Subcutaneous abdominal adipose tissue (tissue), 5 donors: ENCODE data around the gene TLX2.

Experiments
- H3K27ac ChIP-seq: one replicate; pipeline ENCODE4 v1.7.0; 2013; ENCODE audit warnings: low read depth, mild to moderate bottlenecking, inconsistent platforms, low read length, moderate library complexity
- H3K27me3 ChIP-seq, 5 donors: one replicate each; pipeline ENCODE4 v1.7.0; 2013; ENCODE audit warnings: low read length in 5 of 5, inconsistent platforms in 1 of 5; ENCODE audit not compliant: control insufficient read depth in 5 of 5, insufficient read depth in 4 of 5
- H3K36me3 ChIP-seq, 5 donors: one replicate each; pipeline ENCODE4 v1.7.0; 2013; ENCODE audit warnings: low read length in 5 of 5; ENCODE audit not compliant: control insufficient read depth in 5 of 5, insufficient read depth in 5 of 5
- H3K4me1 ChIP-seq, 5 donors: one replicate each; pipeline ENCODE4 v1.7.0; 2013; ENCODE audit warnings: low read length in 5 of 5, mild to moderate bottlenecking in 3 of 5, moderate library complexity in 1 of 5; ENCODE audit not compliant: control insufficient read depth in 5 of 5, insufficient read depth in 5 of 5
- H3K4me3 ChIP-seq, 5 donors: one replicate each; pipeline ENCODE4 v1.7.0; 2013; ENCODE audit warnings: low read length in 5 of 5, low read depth in 1 of 5
- H3K9ac ChIP-seq, 5 donors: one replicate each; pipeline ENCODE4 v1.7.0; 2013; ENCODE audit warnings: low read length in 5 of 5, mild to moderate bottlenecking in 4 of 5, moderate library complexity in 3 of 5
- H3K9me3 ChIP-seq, 5 donors: one replicate each; pipeline ENCODE4 v1.7.0; 2013; ENCODE audit warnings: low read length in 5 of 5; ENCODE audit not compliant: control insufficient read depth in 5 of 5
- donor health status: healthy.
- donor health status: healthy.
- donor health status: healthy.
- donor health status: healthy.
- donor health status: healthy.

Gene TLX2

DNA sequence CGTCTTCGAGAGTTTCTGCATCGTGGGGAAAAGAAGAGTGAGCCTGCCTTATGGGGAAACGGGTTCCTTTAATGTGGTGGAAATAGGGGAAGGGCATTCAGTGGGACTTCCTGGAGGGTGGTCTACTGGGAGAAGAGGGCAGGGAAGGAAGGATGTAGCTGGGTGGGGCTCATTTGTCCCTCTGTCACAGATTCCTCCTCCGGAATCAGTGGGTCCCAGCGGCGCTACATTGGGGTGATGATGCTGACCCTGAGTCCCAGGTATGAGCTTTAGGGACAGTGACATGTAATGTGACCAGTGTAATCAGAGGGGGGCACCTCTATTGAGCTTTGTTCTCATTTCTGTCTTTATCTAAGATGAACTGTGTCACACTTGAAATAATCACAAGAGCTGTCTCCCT lies 17.4 kb downstream of the TLX2 start:
- peaks cover 2 to 39% (median 27%) of the 10 kb centered on the region in 5 donors for H3K4me1 ChIP-seq
- no peak overlapping the region for H3K27ac ChIP-seq
- no peaks in the 10 kb centered on the region for H3K9me3 ChIP-seq
- H3K36me3 ChIP-seq: peaks cover 0 to 47% (median 31%) of the 10 kb centered on the region in 5 donors
- no peaks in the 10 kb centered on the region for H3K27me3 ChIP-seq
- peak overlapping the region in 1 of 5 donors; percentile 84 for H3K4me3 ChIP-seq
- peak overlapping the region in 1 of 5 donors; percentile 43 for H3K9ac ChIP-seq

GRCh38 chr2:74532222-74532621 lies 18.0 kb downstream of the TLX2 start:
- no peak overlapping the region for H3K4me3 ChIP-seq
- no peak overlapping the region for H3K9ac ChIP-seq
- no peak overlapping the region for H3K27ac ChIP-seq
- H3K4me1 ChIP-seq: peaks cover 2 to 39% (median 27%) of the 10 kb centered on the region in 5 donors
- H3K27me3 ChIP-seq: no peaks in the 10 kb centered on the region
- H3K9me3 ChIP-seq: no peaks in the 10 kb centered on the region
- peaks cover 0 to 42% (median 26%) of the 10 kb centered on the region in 5 donors for H3K36me3 ChIP-seq

- Histone ChIP-seq H3K27me3 (no peaks in the 10 kb centered on the region), H3K4me1 (peaks cover 0 to 33% (median 22%) of the 10 kb centered on the region in 5 donors), H3K4me3 (no peak overlapping the region), H3K9me3 (no peaks in the 10 kb centered on the region), H3K36me3 (peaks cover 0 to 30% (median 16%) of the 10 kb centered on the region in 5 donors), H3K9ac (no peak overlapping the region), H3K27ac (no peak overlapping the region)
These were observed 19.2 kb downstream of the TLX2 start for GRCh38 chr2:74533464-74533863.

GRCh38 chr2:74534411-74534810 lies 20.2 kb downstream of the TLX2 start:
- H3K36me3 ChIP-seq: peaks cover 0 to 30% (median 16%) of the 10 kb centered on the region in 5 donors
- no peak overlapping the region for H3K27ac ChIP-seq
- peaks cover 0 to 25% (median 15%) of the 10 kb centered on the region in 5 donors for H3K4me1 ChIP-seq
- no peak overlapping the region for H3K4me3 ChIP-seq
- H3K9ac ChIP-seq: no peak overlapping the region
- H3K27me3 ChIP-seq: no peaks in the 10 kb centered on the region
- no peaks in the 10 kb centered on the region for H3K9me3 ChIP-seq

GRCh38 chr2:74535440-74535965 lies 21.3 kb downstream of the TLX2 start:
- Histone ChIP-seq H3K36me3 (peaks cover 0 to 30% (median 16%) of the 10 kb centered on the region in 5 donors), H3K9me3 (no peaks in the 10 kb centered on the region), H3K27ac (no peak overlapping the region), H3K9ac (no peak overlapping the region), H3K4me3 (no peak overlapping the region), H3K4me1 (peaks cover 0 to 19% (median 13%) of the 10 kb centered on the region in 5 donors), H3K27me3 (no peaks in the 10 kb centered on the region)

DNA sequence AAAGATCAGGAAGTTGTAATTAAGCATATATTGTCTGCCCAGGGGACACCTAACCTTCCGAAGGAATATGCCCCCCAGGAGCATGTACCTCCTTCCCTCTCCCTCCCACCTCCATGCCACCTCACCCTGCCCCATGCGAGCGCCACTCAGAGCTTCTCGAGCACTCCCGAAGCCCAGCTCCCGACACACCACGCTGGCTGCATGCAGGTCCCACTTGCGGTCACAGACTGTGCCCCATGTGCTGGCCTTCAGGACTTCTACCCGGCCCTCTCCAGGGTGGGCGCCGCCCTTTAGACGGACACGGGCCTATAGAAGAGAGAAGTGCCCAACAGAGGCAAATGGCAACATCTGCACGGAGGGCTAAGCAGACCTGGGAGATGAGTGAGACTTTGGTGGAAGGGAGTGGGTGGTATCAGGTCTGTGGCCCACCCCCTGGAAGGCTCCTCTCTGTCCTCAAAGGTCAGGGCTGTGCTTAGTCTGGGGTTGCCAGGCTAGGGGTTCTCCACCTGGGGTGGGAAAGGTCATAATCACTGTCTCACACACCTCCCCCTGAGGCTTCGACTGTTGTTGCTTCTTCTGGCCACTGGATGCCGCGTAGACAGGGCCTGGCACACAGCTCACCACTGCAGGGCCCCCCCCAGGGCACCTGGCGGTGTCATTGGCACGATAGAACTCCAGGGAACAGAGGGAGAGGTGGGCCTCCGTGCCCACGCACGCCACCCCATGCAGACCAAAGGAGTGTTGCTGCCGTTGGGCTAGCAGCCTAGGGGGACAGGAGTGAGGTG lies 22.1 kb downstream of the TLX2 start:
- H3K27me3 ChIP-seq: no peaks in the 10 kb centered on the region
- H3K9ac ChIP-seq: no peak overlapping the region
- no peak overlapping the region for H3K4me3 ChIP-seq
- H3K4me1 ChIP-seq: peaks cover 0 to 10% (median 4%) of the 10 kb centered on the region in 5 donors
- peaks cover 0 to 28% (median 16%) of the 10 kb centered on the region in 5 donors for H3K36me3 ChIP-seq
- no peaks in the 10 kb centered on the region for H3K9me3 ChIP-seq
- H3K27ac ChIP-seq: no peak overlapping the region

DNA sequence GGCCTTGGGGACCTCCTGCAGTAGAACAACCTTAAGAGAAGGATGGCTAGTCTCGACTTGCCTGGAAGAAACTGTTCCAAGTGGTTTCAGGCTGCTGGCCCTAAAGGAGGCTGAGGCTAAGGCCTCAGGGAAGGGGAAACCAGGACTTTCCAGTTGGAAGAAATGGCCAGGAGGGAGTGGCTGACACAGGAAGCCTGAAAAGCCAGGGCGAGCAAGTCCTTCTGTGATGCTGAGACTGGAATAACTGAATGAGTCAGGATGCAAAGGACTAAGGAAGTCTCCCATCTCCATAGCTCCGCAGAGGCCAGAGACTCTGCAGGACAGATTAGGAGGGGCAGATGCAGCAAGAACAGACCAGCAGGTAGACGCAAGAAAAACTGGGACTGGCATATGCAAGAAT lies 22.9 kb downstream of the TLX2 start:
- Histone ChIP-seq H3K36me3 (peaks cover 0 to 24% (median 16%) of the 10 kb centered on the region in 5 donors), H3K4me3 (no peak overlapping the region), H3K27me3 (no peaks in the 10 kb centered on the region), H3K4me1 (peaks cover 0 to 4% (median 0%) of the 10 kb centered on the region in 5 donors), H3K9ac (no peak overlapping the region), H3K27ac (no peak overlapping the region), H3K9me3 (no peaks in the 10 kb centered on the region)

DNA sequence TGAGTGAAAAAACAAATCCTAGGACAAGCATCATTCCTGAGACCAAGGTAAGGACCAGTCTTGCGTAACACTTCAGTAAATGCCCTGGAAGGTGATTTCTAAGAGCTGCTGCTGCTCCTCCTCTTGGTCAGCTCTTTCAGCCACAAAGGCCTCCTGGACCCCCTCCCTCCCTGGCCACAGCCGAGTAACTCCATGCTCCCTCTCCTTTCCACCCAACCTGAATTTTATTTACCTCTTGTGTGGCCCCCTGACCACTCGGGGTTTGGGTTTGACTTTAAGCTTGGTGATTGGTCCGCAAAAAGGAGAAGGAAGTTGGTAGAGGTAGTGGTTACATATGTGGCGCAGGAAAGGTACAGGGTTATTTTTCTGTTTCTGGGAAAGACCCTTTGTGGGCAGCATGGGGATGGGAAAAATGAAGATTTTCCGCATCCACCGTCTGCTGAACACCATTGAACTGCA lies 24.7 kb downstream of the TLX2 start:
- H3K4me1 ChIP-seq: no peaks in the 10 kb centered on the region
- no peaks in the 10 kb centered on the region for H3K9me3 ChIP-seq
- no peak overlapping the region for H3K27ac ChIP-seq
- peaks cover 0 to 7% (median 0%) of the 10 kb centered on the region in 5 donors for H3K36me3 ChIP-seq
- H3K4me3 ChIP-seq: no peak overlapping the region
- H3K9ac ChIP-seq: no peak overlapping the region
- no peaks in the 10 kb centered on the region for H3K27me3 ChIP-seq

DNA sequence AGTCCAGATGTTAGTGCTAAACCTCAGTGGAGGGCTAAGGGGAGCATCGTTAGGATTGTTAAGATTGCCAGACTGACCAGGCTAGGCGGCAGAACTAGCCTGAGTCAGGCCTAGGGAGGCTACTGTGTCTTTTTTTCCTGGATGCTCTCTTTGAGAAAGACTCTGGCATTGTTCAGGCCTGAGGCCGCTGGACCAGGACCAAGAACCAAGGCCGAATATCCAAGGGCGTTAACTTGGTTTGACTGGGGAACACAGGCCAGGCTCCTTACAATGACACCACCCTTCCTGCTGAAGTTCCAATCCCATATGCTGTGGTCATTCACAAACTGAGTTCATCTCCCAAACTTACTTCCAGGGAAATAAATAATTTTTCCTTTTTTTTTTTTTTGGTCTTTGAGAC lies 26.0 kb downstream of the TLX2 start:
- Histone ChIP-seq H3K9ac (no peak overlapping the region), H3K36me3 (no peaks in the 10 kb centered on the region), H3K9me3 (no peaks in the 10 kb centered on the region), H3K27me3 (no peaks in the 10 kb centered on the region), H3K4me3 (no peak overlapping the region), H3K4me1 (no peaks in the 10 kb centered on the region), H3K27ac (no peak overlapping the region)

GRCh38 chr2:74542978-74543377 lies 28.7 kb downstream of the TLX2 start:
- Histone ChIP-seq H3K4me1 (peaks cover 0 to under 1% (median 0%) of the 10 kb centered on the region in 5 donors), H3K27me3 (no peaks in the 10 kb centered on the region), H3K9ac (no peak overlapping the region), H3K9me3 (no peaks in the 10 kb centered on the region), H3K27ac (no peak overlapping the region), H3K36me3 (no peaks in the 10 kb centered on the region), H3K4me3 (no peak overlapping the region)
